A204.1 (cell line): ENCODE data around the gene EEF2KMT.

Experiments
- FAIRE-seq: peaks from 2 replicates; lab custom pipeline; 2012; peaks lifted over from hg19 to GRCh38; lab: Jason Lieb, UNC

The EEF2KMT gene

DNA sequence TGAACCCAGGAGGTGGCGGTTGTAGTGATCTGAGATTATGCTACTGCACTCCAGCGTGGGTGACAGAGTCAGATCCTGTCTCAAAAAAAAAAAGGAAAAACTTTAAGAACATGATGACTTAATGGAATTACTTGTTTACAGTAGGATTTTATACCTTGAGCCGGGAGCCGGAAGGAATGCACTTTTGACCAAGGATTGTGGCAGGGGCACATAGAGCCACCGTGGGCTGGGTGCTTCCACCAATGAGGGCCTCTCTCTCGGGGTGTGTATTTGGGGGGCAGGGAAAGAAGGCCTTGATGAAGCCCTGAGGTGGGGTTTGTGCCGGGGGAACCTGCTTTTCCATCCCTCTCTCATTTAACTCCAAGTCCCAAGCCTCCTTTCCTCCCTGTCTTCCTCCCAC is 57.1 kb downstream of the EEF2KMT start:
- no peak for FAIRE-seq

- FAIRE-seq: no peak
These were observed 61.1 kb downstream of the EEF2KMT start for GRCh38 chr16:5036228-5037156.

GRCh38 chr16:5035909-5036227 is 61.7 kb downstream of the EEF2KMT start:
- no peak for FAIRE-seq
